ENCODE measurements around the gene KCNK7. TPM values are rescaled to one million over a fixed set of nuclear protein-coding genes. Genes with fewer than 3 reads are reported as not detected.

Gene KCNK7
- total RNA-seq, 2 donors from 2014 or later, result 0.66 to 1.0 TPM

DNA sequence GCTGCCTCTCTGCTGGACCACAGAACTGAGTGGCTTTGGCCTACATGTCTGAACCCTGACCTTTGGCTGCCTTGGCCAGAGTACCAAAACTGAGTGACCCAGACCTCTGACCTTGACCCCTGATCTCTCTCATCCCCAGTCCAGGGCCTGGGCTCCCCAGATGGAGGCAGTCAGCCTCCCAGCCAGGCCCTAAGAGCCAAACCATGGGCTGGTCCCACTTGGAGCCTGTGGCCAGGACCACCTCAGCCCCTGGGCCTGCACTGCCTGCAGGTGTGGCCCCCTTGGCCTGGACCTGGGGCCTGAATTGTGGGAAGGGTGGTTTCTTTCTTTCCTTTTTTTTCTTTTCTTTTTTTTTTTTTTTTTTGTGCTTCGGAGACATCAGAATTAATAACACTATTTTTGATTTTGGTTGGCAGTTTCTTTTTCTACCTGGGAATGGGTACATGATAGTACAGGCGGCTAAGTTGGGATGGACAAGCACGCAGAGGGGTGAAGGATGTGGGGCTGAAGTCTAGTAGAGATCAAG, 41.5 kb upstream of the KCNK7 start:
- TF ChIP-seq, protein P1, sequence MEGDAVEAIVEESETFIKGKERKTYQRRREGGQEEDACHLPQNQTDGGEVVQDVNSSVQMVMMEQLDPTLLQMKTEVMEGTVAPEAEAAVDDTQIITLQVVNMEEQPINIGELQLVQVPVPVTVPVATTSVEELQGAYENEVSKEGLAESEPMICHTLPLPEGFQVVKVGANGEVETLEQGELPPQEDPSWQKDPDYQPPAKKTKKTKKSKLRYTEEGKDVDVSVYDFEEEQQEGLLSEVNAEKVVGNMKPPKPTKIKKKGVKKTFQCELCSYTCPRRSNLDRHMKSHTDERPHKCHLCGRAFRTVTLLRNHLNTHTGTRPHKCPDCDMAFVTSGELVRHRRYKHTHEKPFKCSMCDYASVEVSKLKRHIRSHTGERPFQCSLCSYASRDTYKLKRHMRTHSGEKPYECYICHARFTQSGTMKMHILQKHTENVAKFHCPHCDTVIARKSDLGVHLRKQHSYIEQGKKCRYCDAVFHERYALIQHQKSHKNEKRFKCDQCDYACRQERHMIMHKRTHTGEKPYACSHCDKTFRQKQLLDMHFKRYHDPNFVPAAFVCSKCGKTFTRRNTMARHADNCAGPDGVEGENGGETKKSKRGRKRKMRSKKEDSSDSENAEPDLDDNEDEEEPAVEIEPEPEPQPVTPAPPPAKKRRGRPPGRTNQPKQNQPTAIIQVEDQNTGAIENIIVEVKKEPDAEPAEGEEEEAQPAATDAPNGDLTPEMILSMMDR (IDR thresholded peaks at IDR 0.05), result no peak
- Histone ChIP-seq H3K9me3 (no peaks in the 10 kb centered on the region), H3K4me1 (peaks cover 30% of the 10 kb centered on the region), H3K36me3 (replicated peaks in 1 of 2; ENCODE audit: insufficient read depth in 1 of 2, low read depth in 2 of 2) (peaks cover 8 to 16% of the 10 kb centered on the region in 2 donors), H3K27me3 (no peaks in the 10 kb centered on the region), H3K4me3 (no peak overlapping the region), H3K27ac (peak overlapping the region; percentile 59 to 83 (median 74))
- ATAC-seq, result no peak
- 85 to 94% methylated on average over 3 of the region's 3 CpGs for whole genome bisulfite sequencing, 2 donors
- no peak for DNase-seq
- intact Hi-C loops (cut with DNase I), result no loop called here

GRCh38 chr11:65636108-65637031, 40.8 kb upstream of the KCNK7 start:
- TF ChIP-seq, protein P1 (IDR thresholded peaks at IDR 0.05), result no peak
- no peak for TF ChIP-seq POLR2A (IDR thresholded peaks at IDR 0.05)
- H3K4me1 ChIP-seq, result peaks cover 30% of the 10 kb centered on the region
- H3K9me3 ChIP-seq, result no peaks in the 10 kb centered on the region
- intact Hi-C loops (cut with DNase I), result no loop called here
- H3K36me3 ChIP-seq (replicated peaks in 1 of 2; ENCODE audit: insufficient read depth in 1 of 2, low read depth in 2 of 2), result peaks cover 8 to 16% of the 10 kb centered on the region in 2 donors
- 82 to 100% methylated on average over 6 to 15 of the region's 28 CpGs for WGBS, 2 donors
- no peak for DNase-seq
- ATAC-seq, result no peak
- H3K4me3 ChIP-seq, result no peak overlapping the region
- peak overlapping the region in 1 of 4 donors; percentile 59 for H3K27ac ChIP-seq
- H3K27me3 ChIP-seq, result no peaks in the 10 kb centered on the region

DNA sequence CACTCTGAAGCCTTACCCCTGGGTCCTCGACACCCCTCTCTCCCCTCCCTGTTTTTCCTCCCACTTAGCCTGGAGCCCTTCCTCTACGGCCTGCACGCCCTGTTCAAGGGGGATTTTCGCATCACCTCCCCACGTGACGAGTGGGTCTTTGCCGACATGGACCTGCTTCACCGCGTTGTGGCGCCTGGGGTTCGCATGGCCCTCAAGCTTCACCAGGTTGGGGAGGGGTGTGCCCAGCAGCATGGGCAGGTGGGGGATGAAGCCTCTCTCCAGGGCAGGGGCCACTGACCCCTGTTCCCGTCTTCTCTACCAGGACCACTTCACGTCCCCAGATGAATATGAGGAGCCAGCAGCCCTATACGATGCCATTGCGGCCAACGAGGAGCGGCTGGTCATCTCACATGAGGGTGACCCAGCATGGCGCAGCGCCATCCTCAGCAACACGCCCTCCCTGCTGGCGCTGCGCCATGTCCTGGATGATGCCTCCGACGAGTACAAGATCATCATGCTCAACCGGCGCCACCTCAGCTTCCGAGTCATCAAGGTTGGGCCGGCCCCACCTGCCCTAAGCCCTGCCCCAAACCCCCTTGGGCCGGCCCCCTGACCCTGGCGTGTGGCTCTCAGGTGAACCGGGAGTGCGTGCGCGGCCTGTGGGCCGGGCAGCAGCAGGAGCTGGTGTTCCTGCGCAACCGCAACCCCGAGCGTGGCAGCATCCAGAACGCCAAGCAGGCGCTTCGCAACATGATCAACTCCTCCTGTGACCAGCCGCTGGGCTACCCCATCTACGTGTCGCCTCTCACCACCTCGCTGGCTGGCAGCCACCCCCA, 39.5 kb upstream of the KCNK7 start:
- WGBS, 2 donors, result 91 to 93% methylated on average over 22 to 46 of the region's 46 CpGs
- no peak overlapping the region for H3K27ac ChIP-seq
- ATAC-seq, result no peak
- peaks cover 30% of the 10 kb centered on the region for H3K4me1 ChIP-seq
- DNase-seq, result no peak
- no peaks in the 10 kb centered on the region for H3K9me3 ChIP-seq
- H3K27me3 ChIP-seq, result no peaks in the 10 kb centered on the region
- intact Hi-C loops (cut with DNase I), result no loop called here
- TF ChIP-seq, protein P1 (IDR thresholded peaks at IDR 0.05), result no peak
- TF ChIP-seq POLR2A (IDR thresholded peaks at IDR 0.05), result no peak
- peaks cover 8 to 20% of the 10 kb centered on the region in 2 donors for H3K36me3 ChIP-seq (replicated peaks in 1 of 2; ENCODE audit: insufficient read depth in 1 of 2, low read depth in 2 of 2)
- no peak overlapping the region for H3K4me3 ChIP-seq

GRCh38 chr11:65634440-65634839, 38.8 kb upstream of the KCNK7 start:
- Histone ChIP-seq H3K36me3 (replicated peaks in 1 of 2; ENCODE audit: insufficient read depth in 1 of 2, low read depth in 2 of 2) (peaks cover 8 to 27% of the 10 kb centered on the region in 2 donors), H3K27me3 (no peaks in the 10 kb centered on the region), H3K4me3 (no peak overlapping the region), H3K4me1 (peaks cover 30% of the 10 kb centered on the region), H3K9me3 (no peaks in the 10 kb centered on the region), H3K27ac (no peak overlapping the region)
- ATAC-seq (no peak), DNase-seq (no peak)
- no peak for TF ChIP-seq POLR2A (IDR thresholded peaks at IDR 0.05)
- TF ChIP-seq, protein P1 (IDR thresholded peaks at IDR 0.05), result no peak
- 87 to 93% methylated on average over 11 of the region's 11 CpGs for WGBS, 2 donors
- intact Hi-C loops (cut with DNase I), result no loop called here

Data from body of pancreas (tissue), 4 donors.